PC-3 (cell line): Measurements from ENCODE around the gene ASCC2. TPM values are rescaled to one million over a fixed set of nuclear protein-coding genes. Genes with fewer than 3 reads are reported as not detected.
"Not testable (repeated sequence)": the region's sequence is repeated elsewhere in the genome, so short reads cannot be mapped to it uniquely, and the experiment has no call there.

Source experiments
- ATAC-seq: fragments of 200-7000 bp; cut with Tn5 transposase; 2 replicates; pipeline ENCODE4 v1.9.1; 2020; ENCODE audit warnings: mild to moderate bottlenecking, moderate library complexity
- BruUV-seq: library from RNA; stranded (reverse); fragments of 400-500 nt; replicated peaks from 2 replicates; lab custom pipeline; 2021; lab: Mats Ljungman, UMichigan
- CTCF ChIA-PET: fragments of 300-600 bp; sonication (Branson Sonifier 250); formaldehyde crosslinking; loops from one replicate; lab custom pipeline; 2022; ENCODE audit warnings: antibody characterized with exemption; lab: Charles Lee
- POLR2A ChIA-PET: fragments of 300-600 bp; sonication (Branson Sonifier 250); formaldehyde crosslinking; loops from one replicate; lab custom pipeline; 2022; ENCODE audit warnings: antibody characterized with exemption; ENCODE audit not compliant: unreplicated experiment; lab: Charles Lee
- DNase-seq: peaks from one replicate; pipeline ENCODE4 v3.0.0-alpha.2; 2015
- H2AFZ ChIP-seq: fragments of 300-600 bp; sonication (generic); 2 replicates; pipeline ENCODE4 v1.6.0; 2016; ENCODE audit warnings: antibody characterized with exemption, low read length
- H3F3A ChIP-seq: fragments of 300-600 bp; sonication (generic); one replicate; pipeline ENCODE4 v1.6.0; 2017; ENCODE audit warnings: antibody characterized with exemption, low read length, control low read depth, mild to moderate bottlenecking; ENCODE audit not compliant: unreplicated experiment
- H3K27ac ChIP-seq: fragments of 300-600 bp; sonication (generic); 2 replicates; pipeline ENCODE4 v1.5.1; 2016; ENCODE audit warnings: mild to moderate bottlenecking, low read length
- H3K27me3 ChIP-seq: fragments of 300-600 bp; sonication (generic); 2 replicates; pipeline ENCODE4 v1.6.1; 2016; ENCODE audit warnings: low read length, mixed read lengths
- H3K36me3 ChIP-seq: fragments of 300-600 bp; sonication (generic); 2 replicates; pipeline ENCODE4 v1.6.1; 2016; ENCODE audit warnings: low read depth, mixed run types, low read length, mixed read lengths
- H3K4me1 ChIP-seq: fragments of 300-600 bp; sonication (generic); 2 replicates; pipeline ENCODE4 v1.5.1; 2016; ENCODE audit warnings: low read length; ENCODE audit not compliant: insufficient read depth
- H3K4me2 ChIP-seq: fragments of 300-600 bp; sonication (generic); 2 replicates; pipeline ENCODE4 v1.6.0; 2016; ENCODE audit warnings: low read length
- H3K4me3 ChIP-seq: fragments of 300-600 bp; sonication (generic); 2 replicates; pipeline ENCODE4 v1.5.1; 2016; ENCODE audit warnings: mild to moderate bottlenecking, low read length, mixed read lengths
- H3K79me2 ChIP-seq: fragments of 300-600 bp; sonication (generic); 2 replicates; pipeline ENCODE4 v1.6.1; 2017; ENCODE audit warnings: low read length, mixed read lengths
- H3K9ac ChIP-seq: fragments of 300-600 bp; sonication (generic); 2 replicates; pipeline ENCODE4 v1.6.0; 2016; ENCODE audit warnings: mild to moderate bottlenecking, low read length
- H3K9me2 ChIP-seq: fragments of 300-600 bp; sonication (generic); replicated peaks from 2 replicates; pipeline ENCODE4 v1.6.1; 2016; ENCODE audit warnings: mixed run types, low read length, mixed read lengths
- H3K9me3 ChIP-seq: fragments of 300-600 bp; sonication (generic); 2 replicates; pipeline ENCODE4 v1.6.1; 2016; ENCODE audit warnings: low read length, mixed read lengths
- H4K20me1 ChIP-seq: fragments of 300-600 bp; sonication (generic); 2 replicates; pipeline ENCODE4 v1.6.1; 2016; ENCODE audit warnings: low read length, mixed read lengths
- CTCF ChIP-seq: fragments of 300-600 bp; sonication (generic); conservative IDR thresholded peaks from 2 replicates; pipeline ENCODE4 v1.5.1; 2017; ENCODE audit warnings: antibody characterized with exemption, low read depth, mild to moderate bottlenecking, low read length
- EZH2 ChIP-seq: fragments of 300-600 bp; sonication (generic); IDR thresholded peaks from one replicate; pipeline ENCODE4 v1.6.1; 2017; ENCODE audit warnings: antibody characterized with exemption, mild to moderate bottlenecking, low read length; ENCODE audit not compliant: unreplicated experiment
- EZH2phosphoT487 ChIP-seq: fragments of 300-600 bp; sonication (generic); IDR thresholded peaks from 2 replicates; pipeline ENCODE4 v1.6.1; 2018; ENCODE audit warnings: mild to moderate bottlenecking, antibody characterized with exemption, low read length, borderline replicate concordance
- intact Hi-C: fragments of 100-400 bp; cut with micrococcal nuclease; formaldehyde crosslinking; loops from 2 replicates; pipeline ENCODE4 v1.9.0; 2023
- total RNA-seq: library from RNA; depleted of rRNA; stranded (reverse); fragments of >200 nt; gene quantifications from 2 replicates; pipeline ENCODE4 v1.2.3, GENCODE V29; 2014

ASCC2 gene
- total RNA-seq, 1 experiment from 2014 or later, result 37.0 TPM

- ATAC-seq, result no peak
- Histone ChIP-seq H3K27me3 (no peaks in the 10 kb centered on the region), H3K4me3 (no peak overlapping the region), H3K9me2 (no peaks in the 10 kb centered on the region), H3K4me1 (no peaks in the 10 kb centered on the region), H2AFZ (no peak overlapping the region), H3K9ac (no peak overlapping the region), H3K79me2 (no peaks in the 10 kb centered on the region), H3K9me3 (no peaks in the 10 kb centered on the region), H3K36me3 (no peaks in the 10 kb centered on the region), H3K27ac (no peak overlapping the region), H3K4me2 (no peak overlapping the region), H3F3A (no peaks in the 10 kb centered on the region), H4K20me1 (no peaks in the 10 kb centered on the region)
- intact Hi-C loops, result no loop called here
- no TSS peak for BruUV-seq
- no peak for DNase-seq
- POLR2A ChIA-PET, result no interaction called here
- no peak for TF ChIP-seq EZH2phosphoT487
- CTCF ChIA-PET, result no interaction called here
These were observed 23.7 kb upstream of the ASCC2 start for GRCh38 chr22:29861672-29862297.

DNA sequence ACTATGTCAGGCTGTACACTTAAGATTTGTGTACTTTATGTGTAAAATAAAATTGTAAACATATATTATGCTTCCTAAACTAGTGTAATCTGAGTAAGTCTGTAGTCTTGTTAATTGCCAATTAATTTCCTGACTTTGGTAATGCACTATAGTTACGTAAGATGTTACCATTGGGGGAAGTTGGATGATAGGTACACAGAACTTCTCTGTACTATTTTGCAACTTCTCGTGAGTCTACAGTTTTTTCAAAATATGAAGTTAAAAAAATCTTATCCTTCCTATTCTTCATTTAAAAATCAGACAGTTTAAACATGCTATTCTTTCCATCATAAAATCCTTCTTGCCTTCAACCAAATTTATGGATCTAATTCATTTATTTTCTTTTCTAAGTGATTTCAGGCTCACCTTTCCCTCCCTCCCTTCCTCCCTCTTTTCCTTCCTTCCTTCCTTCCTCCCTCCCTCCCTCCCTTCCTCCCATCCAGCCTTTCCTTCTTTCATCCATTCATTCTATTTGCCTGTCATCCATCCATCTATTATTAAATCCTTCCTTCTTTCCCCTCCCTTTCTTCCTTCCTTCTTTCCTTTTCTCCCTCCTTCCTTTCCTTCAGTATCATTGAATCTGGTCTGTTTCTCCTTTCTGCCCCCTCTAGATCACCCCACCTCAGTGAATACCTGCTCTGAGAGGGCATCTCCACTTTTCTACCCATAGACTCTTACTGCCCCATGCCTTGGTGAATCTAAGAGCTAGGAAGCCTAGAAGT is 22.1 kb upstream of the ASCC2 start:
- H3K9ac ChIP-seq, result no peak overlapping the region
- no peaks in the 10 kb centered on the region for H4K20me1 ChIP-seq
- H3K9me3 ChIP-seq, result no peaks in the 10 kb centered on the region
- H3K4me3 ChIP-seq, result no peak overlapping the region
- no peak overlapping the region for H3K27ac ChIP-seq
- H3K79me2 ChIP-seq, result no peaks in the 10 kb centered on the region
- CTCF ChIA-PET, result no interaction called here
- no peak overlapping the region for H2AFZ ChIP-seq
- TF ChIP-seq CTCF (no peak), EZH2phosphoT487 (no peak), EZH2 (no peak)
- H3K36me3 ChIP-seq, result no peaks in the 10 kb centered on the region
- BruUV-seq, result no TSS peak
- H3K27me3 ChIP-seq, result no peaks in the 10 kb centered on the region
- DNase-seq (no peak), ATAC-seq (no peak)
- no peaks in the 10 kb centered on the region for H3K4me1 ChIP-seq
- no peaks in the 10 kb centered on the region for H3F3A ChIP-seq
- intact Hi-C loops, result no loop called here
- no peak overlapping the region for H3K4me2 ChIP-seq
- H3K9me2 ChIP-seq, result no peaks in the 10 kb centered on the region
- POLR2A ChIA-PET, result no interaction called here

GRCh38 chr22:29859030-29859429 is 21.0 kb upstream of the ASCC2 start:
- H3K4me2 ChIP-seq, H3K9me3 ChIP-seq, H3K9me2 ChIP-seq, H3K4me1 ChIP-seq, H3K4me3 ChIP-seq, H3K36me3 ChIP-seq, H3K27ac ChIP-seq, DNase-seq, CTCF ChIA-PET, H3K79me2 ChIP-seq, H3F3A ChIP-seq, H3K9ac ChIP-seq, H2AFZ ChIP-seq, H4K20me1 ChIP-seq, BruUV-seq, H3K27me3 ChIP-seq, intact Hi-C loops, POLR2A ChIA-PET, ATAC-seq: not testable (repeated sequence)
